ENCODE results near the gene GMCL2.
"Not testable (repeated sequence)": the region's sequence is repeated elsewhere in the genome, so short reads cannot be mapped to it uniquely, and the experiment has no call there.

GMCL2 gene

DNA sequence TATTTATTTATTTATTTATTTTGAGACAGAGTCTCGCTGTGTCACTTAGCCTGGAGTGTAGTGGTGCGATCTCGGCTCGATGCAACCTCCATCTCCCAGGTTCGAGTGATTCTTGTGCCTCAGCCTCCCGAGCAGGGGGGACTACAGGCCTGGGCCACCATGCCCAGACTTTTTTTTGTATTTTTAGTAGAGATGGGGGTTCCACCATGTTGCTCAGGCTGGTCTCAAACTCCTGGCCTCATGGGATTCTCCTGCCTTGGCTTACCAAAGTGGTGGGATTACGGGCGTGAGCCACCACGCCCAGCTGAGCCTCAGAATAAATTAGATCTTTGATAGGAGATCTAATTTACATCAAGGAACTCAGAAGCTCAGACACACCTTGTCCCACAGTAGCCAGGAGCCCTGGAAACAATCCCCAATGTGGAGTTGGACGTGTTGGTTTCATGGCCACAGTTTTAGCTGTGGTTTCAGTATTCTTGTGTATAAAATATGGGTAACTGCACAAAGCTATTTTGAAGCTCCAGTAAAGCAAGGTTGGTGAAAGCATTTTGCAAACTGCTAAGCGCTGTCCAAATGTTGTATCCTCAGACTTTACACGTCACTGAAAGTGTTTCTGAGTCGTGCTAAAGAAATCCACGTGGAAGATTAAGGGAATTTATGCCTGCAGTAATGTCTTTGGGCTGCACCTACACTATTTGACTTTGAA lies 14.2 kb upstream of the GMCL2 start:
- H3K27ac ChIP-seq (ENCODE audit: low read depth in 2 of 2, low read length in 2 of 2) = peak overlapping the region in 1 of 2 donors; percentile 19
- H3K9ac ChIP-seq (ENCODE audit: low read depth in 1 of 2, low read length in 2 of 2) = no peak overlapping the region
- no peaks in the 10 kb centered on the region for H3K9me3 ChIP-seq (ENCODE audit: control insufficient read depth in 2 of 2, low read length in 2 of 2)
- H3K27me3 ChIP-seq (ENCODE audit: control insufficient read depth in 2 of 2, insufficient read depth in 2 of 2, low read length in 2 of 2) = no peaks in the 10 kb centered on the region
- H3K4me3 ChIP-seq (ENCODE audit: low read length in 2 of 2) = no peak overlapping the region
- peaks cover 17% of the 10 kb centered on the region in 2 donors for H3K4me1 ChIP-seq (ENCODE audit: control insufficient read depth in 2 of 2, insufficient read depth in 2 of 2, low read length in 2 of 2)
- peaks cover 4 to 5% of the 10 kb centered on the region in 2 donors for H3K36me3 ChIP-seq (ENCODE audit: control insufficient read depth in 2 of 2, insufficient read depth in 2 of 2, low read length in 2 of 2)

DNA sequence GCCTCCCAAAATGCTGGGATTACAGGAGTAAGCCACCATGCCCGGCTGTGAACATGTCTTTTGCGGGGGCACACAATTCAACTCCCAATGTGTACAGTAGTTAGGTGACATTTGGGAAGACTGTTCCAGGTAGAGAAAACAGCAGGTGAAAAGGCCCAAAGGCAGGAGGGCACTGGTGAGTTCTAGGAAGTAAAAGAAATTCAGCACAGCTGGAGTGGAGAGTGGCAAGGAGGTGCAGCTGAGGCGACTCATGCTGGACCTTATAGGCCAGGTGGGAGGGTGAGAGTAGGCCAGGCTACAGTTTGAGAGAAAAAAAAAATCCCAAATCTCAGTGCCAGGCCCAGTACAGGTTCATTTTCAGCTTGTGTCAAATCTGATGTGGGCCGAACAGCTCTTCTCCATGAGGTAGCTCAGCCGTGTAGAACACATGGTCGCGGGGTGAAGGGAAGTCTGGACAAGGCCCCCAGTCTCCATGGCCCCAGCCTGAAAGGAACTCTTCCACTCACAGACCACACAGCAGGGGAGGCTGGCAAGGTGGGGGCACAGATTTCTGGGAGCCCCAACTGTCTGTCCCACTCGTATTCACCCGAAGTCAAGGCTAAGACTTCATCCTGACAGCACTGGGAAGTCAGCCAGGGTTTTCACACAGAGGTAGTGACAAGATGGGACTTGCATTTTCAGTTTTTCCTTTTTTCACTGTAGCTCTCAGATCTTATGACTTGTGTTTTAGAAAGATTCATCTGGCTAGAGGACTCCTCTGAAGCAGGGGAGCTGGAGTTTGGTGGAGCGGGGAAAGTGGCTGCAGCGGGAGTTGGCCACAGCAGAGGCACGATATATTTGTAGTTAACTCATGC lies 12.6 kb upstream of the GMCL2 start:
- Histone ChIP-seq H3K9ac (ENCODE audit: low read depth in 1 of 2, low read length in 2 of 2) (no peak overlapping the region), H3K9me3 (ENCODE audit: control insufficient read depth in 2 of 2, low read length in 2 of 2) (no peaks in the 10 kb centered on the region), H3K4me1 (ENCODE audit: control insufficient read depth in 2 of 2, insufficient read depth in 2 of 2, low read length in 2 of 2) (peaks cover 10 to 11% of the 10 kb centered on the region in 2 donors), H3K36me3 (ENCODE audit: control insufficient read depth in 2 of 2, insufficient read depth in 2 of 2, low read length in 2 of 2) (no peaks in the 10 kb centered on the region), H3K27me3 (ENCODE audit: control insufficient read depth in 2 of 2, insufficient read depth in 2 of 2, low read length in 2 of 2) (no peaks in the 10 kb centered on the region), H3K27ac (ENCODE audit: low read depth in 2 of 2, low read length in 2 of 2) (no peak overlapping the region), H3K4me3 (ENCODE audit: low read length in 2 of 2) (no peak overlapping the region)

DNA sequence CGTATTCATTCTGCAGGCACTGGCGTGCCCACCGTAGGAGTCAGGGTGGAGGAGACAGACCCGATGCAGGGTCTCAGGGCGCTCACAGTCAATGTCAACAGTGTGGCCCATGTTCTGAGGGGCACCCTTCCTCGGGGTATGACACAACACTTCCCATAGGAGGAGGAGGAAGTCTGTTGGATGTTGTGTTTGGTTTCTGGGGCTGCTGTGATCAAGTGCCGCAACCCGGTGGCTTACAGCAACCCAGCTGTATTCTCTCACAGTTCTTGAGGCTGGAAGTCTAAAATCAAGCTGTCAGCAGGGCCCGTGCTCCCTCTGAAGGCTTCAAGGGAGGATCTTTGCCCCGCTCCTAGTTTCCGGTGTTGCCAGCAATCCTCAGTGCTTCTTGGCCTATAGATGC lies 11.5 kb upstream of the GMCL2 start:
- Histone ChIP-seq H3K36me3 (ENCODE audit: control insufficient read depth in 2 of 2, insufficient read depth in 2 of 2, low read length in 2 of 2) (no peaks in the 10 kb centered on the region), H3K9ac (ENCODE audit: low read depth in 1 of 2, low read length in 2 of 2) (no peak overlapping the region), H3K9me3 (ENCODE audit: control insufficient read depth in 2 of 2, low read length in 2 of 2) (no peaks in the 10 kb centered on the region), H3K27ac (ENCODE audit: low read depth in 2 of 2, low read length in 2 of 2) (no peak overlapping the region), H3K4me3 (ENCODE audit: low read length in 2 of 2) (no peak overlapping the region), H3K4me1 (ENCODE audit: control insufficient read depth in 2 of 2, insufficient read depth in 2 of 2, low read length in 2 of 2) (peaks cover 7 to 8% of the 10 kb centered on the region in 2 donors), H3K27me3 (ENCODE audit: control insufficient read depth in 2 of 2, insufficient read depth in 2 of 2, low read length in 2 of 2) (no peaks in the 10 kb centered on the region)

DNA sequence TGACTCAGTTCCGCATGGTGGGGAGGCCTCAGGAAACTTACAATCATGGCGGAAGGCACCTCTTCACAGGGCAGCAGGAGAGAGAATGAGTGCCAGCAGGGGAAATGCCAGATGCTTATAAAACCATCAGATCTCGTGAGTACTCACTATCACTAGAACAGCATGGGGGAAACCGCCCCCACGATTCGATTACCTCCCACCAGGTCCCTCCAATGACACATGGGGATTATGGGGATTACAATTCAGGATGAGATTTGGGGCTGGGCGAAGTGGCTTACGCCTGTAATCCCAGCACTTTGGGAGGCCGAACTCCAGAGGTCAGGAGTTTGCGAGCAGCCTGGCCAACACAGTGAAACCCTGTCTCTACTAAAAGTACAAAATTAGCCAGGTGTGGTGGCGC lies 11.0 kb upstream of the GMCL2 start:
- H3K27me3 ChIP-seq (ENCODE audit: control insufficient read depth in 2 of 2, insufficient read depth in 2 of 2, low read length in 2 of 2); H3K4me1 ChIP-seq (ENCODE audit: control insufficient read depth in 2 of 2, insufficient read depth in 2 of 2, low read length in 2 of 2); H3K36me3 ChIP-seq (ENCODE audit: control insufficient read depth in 2 of 2, insufficient read depth in 2 of 2, low read length in 2 of 2); H3K9me3 ChIP-seq (ENCODE audit: control insufficient read depth in 2 of 2, low read length in 2 of 2); H3K4me3 ChIP-seq (ENCODE audit: low read length in 2 of 2); H3K27ac ChIP-seq (ENCODE audit: low read depth in 2 of 2, low read length in 2 of 2); H3K9ac ChIP-seq (ENCODE audit: low read depth in 1 of 2, low read length in 2 of 2): not testable (repeated sequence)

DNA sequence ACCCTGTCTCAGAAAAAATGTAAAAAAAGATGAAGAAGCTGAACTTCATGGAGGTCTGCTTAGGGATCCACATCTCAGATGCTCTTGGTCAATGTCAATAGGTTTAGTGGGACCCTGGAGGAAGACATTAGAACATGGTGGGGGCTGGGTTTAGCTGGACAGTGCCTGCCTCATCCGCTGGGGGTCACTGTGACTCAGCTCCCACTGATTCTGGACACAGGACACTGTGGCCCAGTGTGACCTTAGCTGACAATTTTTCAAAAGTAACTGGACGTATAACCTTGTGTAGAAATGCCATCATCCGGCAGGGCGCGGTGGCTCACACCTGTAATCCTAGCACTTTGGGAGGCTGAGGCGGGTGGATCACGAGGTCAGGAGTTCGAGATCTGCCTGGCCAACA lies 9.8 kb upstream of the GMCL2 start:
- Histone ChIP-seq H3K27me3 (ENCODE audit: control insufficient read depth in 2 of 2, insufficient read depth in 2 of 2, low read length in 2 of 2) (no peaks in the 10 kb centered on the region), H3K9ac (ENCODE audit: low read depth in 1 of 2, low read length in 2 of 2) (no peak overlapping the region), H3K27ac (ENCODE audit: low read depth in 2 of 2, low read length in 2 of 2) (no peak overlapping the region), H3K36me3 (ENCODE audit: control insufficient read depth in 2 of 2, insufficient read depth in 2 of 2, low read length in 2 of 2) (no peaks in the 10 kb centered on the region), H3K4me1 (ENCODE audit: control insufficient read depth in 2 of 2, insufficient read depth in 2 of 2, low read length in 2 of 2) (peaks cover 5% of the 10 kb centered on the region in 2 donors), H3K9me3 (ENCODE audit: control insufficient read depth in 2 of 2, low read length in 2 of 2) (no peaks in the 10 kb centered on the region), H3K4me3 (ENCODE audit: low read length in 2 of 2) (no peak overlapping the region)

DNA sequence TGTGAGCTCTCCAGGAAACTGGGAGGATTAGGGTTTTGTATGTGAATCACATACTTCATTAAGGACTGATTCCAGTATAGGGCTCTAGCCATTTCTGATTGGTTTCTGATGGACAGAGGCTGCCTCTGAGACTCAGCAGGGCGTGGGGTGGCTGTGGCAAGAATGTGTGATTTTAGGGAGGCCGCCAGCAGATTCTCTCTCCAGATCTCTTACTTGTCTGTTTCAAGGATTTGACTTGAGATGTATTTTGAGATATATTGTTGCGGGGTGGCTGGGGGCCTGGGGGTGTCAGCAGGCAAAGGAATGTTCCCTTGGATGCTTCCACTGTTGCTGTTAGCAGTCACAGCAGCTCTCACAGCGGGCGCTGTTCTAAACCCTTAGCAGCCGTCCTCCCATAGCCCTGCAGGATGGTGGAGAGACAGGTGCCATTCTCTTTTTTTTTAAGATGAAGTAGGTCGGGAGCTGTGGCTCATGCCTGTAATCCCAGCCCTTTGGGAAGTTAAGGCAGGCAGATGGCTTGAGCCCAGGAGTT lies 9.2 kb upstream of the GMCL2 start:
- Histone ChIP-seq H3K27ac (ENCODE audit: low read depth in 2 of 2, low read length in 2 of 2) (no peak overlapping the region), H3K9me3 (ENCODE audit: control insufficient read depth in 2 of 2, low read length in 2 of 2) (no peaks in the 10 kb centered on the region), H3K27me3 (ENCODE audit: control insufficient read depth in 2 of 2, insufficient read depth in 2 of 2, low read length in 2 of 2) (no peaks in the 10 kb centered on the region), H3K4me1 (ENCODE audit: control insufficient read depth in 2 of 2, insufficient read depth in 2 of 2, low read length in 2 of 2) (no peaks in the 10 kb centered on the region), H3K36me3 (ENCODE audit: control insufficient read depth in 2 of 2, insufficient read depth in 2 of 2, low read length in 2 of 2) (no peaks in the 10 kb centered on the region), H3K4me3 (ENCODE audit: low read length in 2 of 2) (no peak overlapping the region), H3K9ac (ENCODE audit: low read depth in 1 of 2, low read length in 2 of 2) (no peak overlapping the region)

DNA sequence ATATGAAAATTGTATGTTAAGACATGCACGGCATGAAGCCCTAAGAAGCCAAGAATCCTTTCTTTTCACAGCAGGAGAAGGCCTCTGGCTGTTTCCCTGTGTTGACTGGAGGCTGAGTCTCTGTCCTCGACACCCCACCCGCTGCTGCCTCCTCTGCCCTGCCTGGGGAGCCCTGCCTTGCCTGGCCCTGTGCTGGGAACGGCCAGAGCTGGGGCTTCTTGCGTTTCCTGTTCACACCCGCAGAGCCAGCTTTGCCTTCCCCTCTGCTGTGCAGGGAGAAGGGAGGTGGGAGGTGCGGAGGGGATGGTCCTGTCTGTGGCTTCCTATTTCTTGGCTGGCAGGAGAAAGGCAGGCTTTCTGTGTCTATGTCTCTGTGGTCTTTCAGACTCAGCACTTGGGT lies 6.9 kb upstream of the GMCL2 start:
- Histone ChIP-seq H3K27me3 (ENCODE audit: control insufficient read depth in 2 of 2, insufficient read depth in 2 of 2, low read length in 2 of 2) (no peaks in the 10 kb centered on the region), H3K9me3 (ENCODE audit: control insufficient read depth in 2 of 2, low read length in 2 of 2) (no peaks in the 10 kb centered on the region), H3K9ac (ENCODE audit: low read depth in 1 of 2, low read length in 2 of 2) (no peak overlapping the region), H3K4me3 (ENCODE audit: low read length in 2 of 2) (no peak overlapping the region), H3K27ac (ENCODE audit: low read depth in 2 of 2, low read length in 2 of 2) (no peak overlapping the region), H3K36me3 (ENCODE audit: control insufficient read depth in 2 of 2, insufficient read depth in 2 of 2, low read length in 2 of 2) (no peaks in the 10 kb centered on the region), H3K4me1 (ENCODE audit: control insufficient read depth in 2 of 2, insufficient read depth in 2 of 2, low read length in 2 of 2) (no peaks in the 10 kb centered on the region)

DNA sequence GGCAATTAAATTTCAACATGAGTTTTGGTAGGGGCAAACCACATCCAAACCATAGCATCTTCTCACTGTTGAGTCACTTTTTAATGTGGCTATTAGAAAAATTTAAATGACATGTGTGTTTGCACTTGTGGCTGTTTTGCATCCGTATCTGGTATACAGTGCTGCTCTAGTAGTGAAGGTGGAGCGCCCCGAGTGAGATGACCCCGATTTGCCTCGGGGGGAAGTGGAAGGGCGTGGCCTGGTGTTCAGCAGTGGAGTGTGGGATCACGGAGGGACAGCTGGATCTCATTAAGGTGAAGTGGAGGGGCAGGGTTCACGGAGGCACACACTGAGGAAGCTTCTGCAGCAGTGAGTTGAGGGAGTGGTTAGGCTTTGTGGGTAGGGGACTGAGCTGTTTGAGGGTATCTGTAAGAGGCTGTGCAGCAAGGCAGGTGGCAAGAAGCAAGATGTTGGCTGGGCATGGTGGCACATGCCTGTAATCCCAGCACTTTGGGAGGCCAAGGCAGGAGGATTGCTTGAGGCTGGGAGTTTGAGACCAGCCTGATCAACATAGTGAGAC lies 6.2 kb upstream of the GMCL2 start:
- no peak overlapping the region for H3K4me3 ChIP-seq (ENCODE audit: low read length in 2 of 2)
- H3K36me3 ChIP-seq (ENCODE audit: control insufficient read depth in 2 of 2, insufficient read depth in 2 of 2, low read length in 2 of 2) = no peaks in the 10 kb centered on the region
- H3K27me3 ChIP-seq (ENCODE audit: control insufficient read depth in 2 of 2, insufficient read depth in 2 of 2, low read length in 2 of 2) = no peaks in the 10 kb centered on the region
- no peaks in the 10 kb centered on the region for H3K9me3 ChIP-seq (ENCODE audit: control insufficient read depth in 2 of 2, low read length in 2 of 2)
- H3K4me1 ChIP-seq (ENCODE audit: control insufficient read depth in 2 of 2, insufficient read depth in 2 of 2, low read length in 2 of 2) = no peaks in the 10 kb centered on the region
- no peak overlapping the region for H3K27ac ChIP-seq (ENCODE audit: low read depth in 2 of 2, low read length in 2 of 2)
- H3K9ac ChIP-seq (ENCODE audit: low read depth in 1 of 2, low read length in 2 of 2) = no peak overlapping the region

DNA sequence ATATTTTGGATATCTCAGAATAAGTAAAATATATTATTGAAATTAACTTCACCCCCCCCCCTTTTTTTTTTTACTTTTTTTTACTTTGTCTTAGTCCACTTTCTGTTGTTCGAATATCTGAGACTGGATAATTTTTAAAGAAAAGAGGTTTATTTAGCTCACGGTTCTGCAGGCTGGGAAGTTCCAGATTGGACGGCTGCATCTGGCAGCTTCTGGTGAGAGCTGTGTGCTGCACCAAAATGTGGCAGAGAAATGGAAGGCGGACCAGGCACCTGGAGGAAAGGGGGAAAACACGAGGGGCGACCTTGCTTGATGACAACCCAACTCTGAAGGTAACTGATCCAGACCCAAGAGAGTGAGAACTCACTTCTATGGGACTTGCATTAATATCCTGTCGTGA lies 5.6 kb upstream of the GMCL2 start:
- no peaks in the 10 kb centered on the region for H3K27me3 ChIP-seq (ENCODE audit: control insufficient read depth in 2 of 2, insufficient read depth in 2 of 2, low read length in 2 of 2)
- no peak overlapping the region for H3K4me3 ChIP-seq (ENCODE audit: low read length in 2 of 2)
- H3K9ac ChIP-seq (ENCODE audit: low read depth in 1 of 2, low read length in 2 of 2) = no peak overlapping the region
- no peak overlapping the region for H3K27ac ChIP-seq (ENCODE audit: low read depth in 2 of 2, low read length in 2 of 2)
- no peaks in the 10 kb centered on the region for H3K9me3 ChIP-seq (ENCODE audit: control insufficient read depth in 2 of 2, low read length in 2 of 2)
- H3K36me3 ChIP-seq (ENCODE audit: control insufficient read depth in 2 of 2, insufficient read depth in 2 of 2, low read length in 2 of 2) = no peaks in the 10 kb centered on the region
- H3K4me1 ChIP-seq (ENCODE audit: control insufficient read depth in 2 of 2, insufficient read depth in 2 of 2, low read length in 2 of 2) = no peaks in the 10 kb centered on the region

DNA sequence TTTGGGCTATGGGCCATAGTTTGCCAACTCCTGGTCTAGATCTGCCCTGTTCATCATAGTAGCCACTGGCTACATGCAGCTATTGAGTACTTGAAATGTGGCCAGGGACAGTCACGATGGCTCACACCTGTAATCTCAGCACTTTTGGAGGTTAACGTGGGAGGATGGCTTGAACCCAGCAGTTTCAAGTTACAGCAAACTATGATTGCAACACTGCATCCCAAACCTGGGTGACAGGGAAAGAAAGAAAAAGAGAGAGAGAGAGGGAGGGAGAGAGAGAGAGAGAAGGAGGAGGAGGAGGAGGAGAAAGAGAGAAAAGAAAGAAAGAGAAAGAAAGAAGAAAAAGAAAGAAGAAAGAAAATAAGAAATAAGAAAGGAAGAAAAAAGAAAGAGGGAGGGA lies 5.1 kb upstream of the GMCL2 start:
- Histone ChIP-seq H3K4me1 (ENCODE audit: control insufficient read depth in 2 of 2, insufficient read depth in 2 of 2, low read length in 2 of 2) (no peaks in the 10 kb centered on the region), H3K9me3 (ENCODE audit: control insufficient read depth in 2 of 2, low read length in 2 of 2) (no peaks in the 10 kb centered on the region), H3K27ac (ENCODE audit: low read depth in 2 of 2, low read length in 2 of 2) (no peak overlapping the region)

More for the DNA sequence above, 5.1 kb upstream of the GMCL2 start:
- Histone ChIP-seq H3K36me3 (ENCODE audit: control insufficient read depth in 2 of 2, insufficient read depth in 2 of 2, low read length in 2 of 2) (no peaks in the 10 kb centered on the region), H3K9ac (ENCODE audit: low read depth in 1 of 2, low read length in 2 of 2) (no peak overlapping the region), H3K27me3 (ENCODE audit: control insufficient read depth in 2 of 2, insufficient read depth in 2 of 2, low read length in 2 of 2) (no peaks in the 10 kb centered on the region), H3K4me3 (ENCODE audit: low read length in 2 of 2) (no peak overlapping the region)

All from mucosa of rectum (tissue), 2 donors.